ENCODE results near the gene CEMIP2. TPM values are rescaled to one million over a fixed set of nuclear protein-coding genes. Genes with fewer than 3 reads are reported as not detected.

CEMIP2 gene
- total and polyA plus RNA-seq, 4 donors: 18.8 to 123 (median 38.6) TPM

DNA sequence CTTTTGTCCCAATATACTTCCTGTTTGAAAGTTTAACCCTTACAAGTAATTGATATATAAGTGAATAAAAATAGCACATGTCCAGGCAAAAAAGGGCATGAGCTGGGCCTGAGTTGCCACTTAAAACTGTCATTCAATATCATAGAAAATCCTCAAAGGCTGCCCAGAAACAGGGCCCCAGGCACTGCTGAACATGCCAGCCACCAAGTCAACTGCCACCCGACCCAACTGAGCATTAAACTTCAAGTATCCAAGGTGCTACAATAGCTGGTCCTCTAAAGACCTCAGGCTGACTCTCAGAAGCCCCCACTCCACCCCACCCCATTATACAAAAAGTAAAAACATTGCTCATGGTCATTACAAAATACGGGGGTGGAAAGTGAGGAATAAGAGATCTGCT lies 83.7 kb downstream of the CEMIP2 start:
- Histone ChIP-seq H3K9ac (ENCODE audit: low read depth in 1 of 2, low read length in 2 of 2) (no peak overlapping the region), H3K27me3 (ENCODE audit: control insufficient read depth in 4 of 4, insufficient read depth in 4 of 4, low read length in 3 of 4) (no peaks in the 10 kb centered on the region), H3K9me3 (ENCODE audit: control insufficient read depth in 4 of 4, low read length in 3 of 4) (no peaks in the 10 kb centered on the region), H3K4me1 (ENCODE audit: control insufficient read depth in 4 of 4, insufficient read depth in 4 of 4, low read length in 3 of 4) (peaks cover 8 to 57% (median 34%) of the 10 kb centered on the region in 4 donors), H3K27ac (ENCODE audit: low read depth in 1 of 2, low read length in 2 of 2) (peak overlapping the region; percentile 33 to 75), H3K36me3 (ENCODE audit: control insufficient read depth in 4 of 4, insufficient read depth in 3 of 4, low read depth in 1 of 4, low read length in 3 of 4) (peaks cover 0 to 18% (median 12%) of the 10 kb centered on the region in 4 donors), H3K4me3 (ENCODE audit: low read depth in 1 of 3, low read length in 3 of 3) (no peak overlapping the region)
- no peak for DNase-seq (ENCODE audit: low spot score)
- no peak for TF ChIP-seq FOXA1 (IDR thresholded peaks at IDR 0.05)
- TF ChIP-seq, protein P1, sequence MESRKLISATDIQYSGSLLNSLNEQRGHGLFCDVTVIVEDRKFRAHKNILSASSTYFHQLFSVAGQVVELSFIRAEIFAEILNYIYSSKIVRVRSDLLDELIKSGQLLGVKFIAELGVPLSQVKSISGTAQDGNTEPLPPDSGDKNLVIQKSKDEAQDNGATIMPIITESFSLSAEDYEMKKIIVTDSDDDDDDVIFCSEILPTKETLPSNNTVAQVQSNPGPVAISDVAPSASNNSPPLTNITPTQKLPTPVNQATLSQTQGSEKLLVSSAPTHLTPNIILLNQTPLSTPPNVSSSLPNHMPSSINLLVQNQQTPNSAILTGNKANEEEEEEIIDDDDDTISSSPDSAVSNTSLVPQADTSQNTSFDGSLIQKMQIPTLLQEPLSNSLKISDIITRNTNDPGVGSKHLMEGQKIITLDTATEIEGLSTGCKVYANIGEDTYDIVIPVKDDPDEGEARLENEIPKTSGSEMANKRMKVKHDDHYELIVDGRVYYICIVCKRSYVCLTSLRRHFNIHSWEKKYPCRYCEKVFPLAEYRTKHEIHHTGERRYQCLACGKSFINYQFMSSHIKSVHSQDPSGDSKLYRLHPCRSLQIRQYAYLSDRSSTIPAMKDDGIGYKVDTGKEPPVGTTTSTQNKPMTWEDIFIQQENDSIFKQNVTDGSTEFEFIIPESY (IDR thresholded peaks at IDR 0.05): no peak
- TF ChIP-seq TAF1 (conservative IDR thresholded peaks at IDR 0.05): no peak
- TF ChIP-seq EGR1 (IDR thresholded peaks at IDR 0.05; ENCODE audit: low read depth in 2 of 2): no peak
- TF ChIP-seq, protein P2, sequence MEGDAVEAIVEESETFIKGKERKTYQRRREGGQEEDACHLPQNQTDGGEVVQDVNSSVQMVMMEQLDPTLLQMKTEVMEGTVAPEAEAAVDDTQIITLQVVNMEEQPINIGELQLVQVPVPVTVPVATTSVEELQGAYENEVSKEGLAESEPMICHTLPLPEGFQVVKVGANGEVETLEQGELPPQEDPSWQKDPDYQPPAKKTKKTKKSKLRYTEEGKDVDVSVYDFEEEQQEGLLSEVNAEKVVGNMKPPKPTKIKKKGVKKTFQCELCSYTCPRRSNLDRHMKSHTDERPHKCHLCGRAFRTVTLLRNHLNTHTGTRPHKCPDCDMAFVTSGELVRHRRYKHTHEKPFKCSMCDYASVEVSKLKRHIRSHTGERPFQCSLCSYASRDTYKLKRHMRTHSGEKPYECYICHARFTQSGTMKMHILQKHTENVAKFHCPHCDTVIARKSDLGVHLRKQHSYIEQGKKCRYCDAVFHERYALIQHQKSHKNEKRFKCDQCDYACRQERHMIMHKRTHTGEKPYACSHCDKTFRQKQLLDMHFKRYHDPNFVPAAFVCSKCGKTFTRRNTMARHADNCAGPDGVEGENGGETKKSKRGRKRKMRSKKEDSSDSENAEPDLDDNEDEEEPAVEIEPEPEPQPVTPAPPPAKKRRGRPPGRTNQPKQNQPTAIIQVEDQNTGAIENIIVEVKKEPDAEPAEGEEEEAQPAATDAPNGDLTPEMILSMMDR (IDR thresholded peaks at IDR 0.05; ENCODE audit: low read depth, low read length, missing input control): no peak
- TF ChIP-seq, protein P3, sequence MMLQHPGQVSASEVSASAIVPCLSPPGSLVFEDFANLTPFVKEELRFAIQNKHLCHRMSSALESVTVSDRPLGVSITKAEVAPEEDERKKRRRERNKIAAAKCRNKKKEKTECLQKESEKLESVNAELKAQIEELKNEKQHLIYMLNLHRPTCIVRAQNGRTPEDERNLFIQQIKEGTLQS (IDR thresholded peaks at IDR 0.05): no peak
- 89% methylated on average over 2 of the region's 2 CpGs for WGBS

DNA sequence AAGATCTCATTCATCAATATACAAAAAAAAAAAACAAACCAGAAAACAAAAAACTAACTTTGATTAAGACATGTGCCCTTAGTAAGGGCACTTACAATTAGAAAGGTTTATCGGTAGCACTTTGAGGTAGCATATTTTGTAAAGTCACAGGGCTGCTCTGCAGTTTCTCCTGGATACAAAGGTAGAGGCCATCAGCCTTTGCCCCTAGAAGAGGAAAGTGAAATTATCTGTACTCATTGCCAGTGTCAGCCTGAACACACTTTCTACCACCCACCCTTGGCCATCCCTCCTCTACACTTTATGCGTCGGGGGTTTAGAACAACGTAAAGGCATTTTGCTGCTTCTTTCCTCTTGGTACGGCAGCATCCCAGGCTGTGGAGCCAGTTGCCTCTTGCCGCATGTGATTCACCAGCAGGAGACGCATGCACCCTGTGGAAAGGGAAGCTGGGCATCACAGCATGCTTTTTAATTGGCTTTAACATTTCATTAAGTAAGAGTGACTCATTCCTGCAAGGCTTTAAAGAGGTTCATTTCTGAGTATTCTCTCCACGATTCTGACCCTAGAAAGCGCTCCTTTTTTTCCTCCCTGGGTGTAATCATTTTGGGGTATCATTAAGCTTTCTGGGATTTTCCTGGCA lies 84.6 kb downstream of the CEMIP2 start:
- Histone ChIP-seq H3K9me3 (ENCODE audit: control insufficient read depth in 4 of 4, low read length in 3 of 4) (no peaks in the 10 kb centered on the region), H3K27me3 (ENCODE audit: control insufficient read depth in 4 of 4, insufficient read depth in 4 of 4, low read length in 3 of 4) (no peaks in the 10 kb centered on the region), H3K4me1 (ENCODE audit: control insufficient read depth in 4 of 4, insufficient read depth in 4 of 4, low read length in 3 of 4) (peaks cover 10 to 66% (median 40%) of the 10 kb centered on the region in 4 donors), H3K4me3 (ENCODE audit: low read depth in 1 of 3, low read length in 3 of 3) (peak overlapping the region in 1 of 3 donors; percentile 13), H3K9ac (ENCODE audit: low read depth in 1 of 2, low read length in 2 of 2) (no peak overlapping the region), H3K27ac (ENCODE audit: low read depth in 1 of 2, low read length in 2 of 2) (peak overlapping the region; percentile 33 to 75), H3K36me3 (ENCODE audit: control insufficient read depth in 4 of 4, insufficient read depth in 3 of 4, low read depth in 1 of 4, low read length in 3 of 4) (peaks cover 0 to 13% (median 5%) of the 10 kb centered on the region in 4 donors)
- 44% methylated on average over 9 of the region's 9 CpGs for WGBS
- DNase-seq (ENCODE audit: low spot score): no peak
- TF ChIP-seq HNF4A (conservative IDR thresholded peaks at IDR 0.05) (peak; percentile 60 to 64), RAD21 (IDR thresholded peaks at IDR 0.05) (peak; percentile 74 to 77), RXRA (IDR thresholded peaks at IDR 0.05) (peak; percentile 44 to 52), SP1 (IDR thresholded peaks at IDR 0.05) (no peak), NR2F2 (IDR thresholded peaks at IDR 0.05) (no peak), JUND (IDR thresholded peaks at IDR 0.05) (peak; percentile 18 to 64), FOXA1 (IDR thresholded peaks at IDR 0.05) (no peak), TAF1 (conservative IDR thresholded peaks at IDR 0.05) (no peak)
- TF ChIP-seq, protein P2 (IDR thresholded peaks at IDR 0.05; ENCODE audit: low read depth, low read length, missing input control): peak; percentile 27

Measured in liver (tissue), 9 donors.